A673 (cell line): ENCODE results near the gene PKN2. TPM values are rescaled to one million over a fixed set of nuclear protein-coding genes. Genes with fewer than 3 reads are reported as not detected.
"Not testable (repeated sequence)": the region's sequence is repeated elsewhere in the genome, so short reads cannot be mapped to it uniquely, and the experiment has no call there.

ENCODE experiments used
- BruUV-seq: library from RNA; stranded (reverse); fragments of 400-500 nt; replicated peaks from 2 replicates; lab custom pipeline; 2021; lab: Mats Ljungman, UMichigan
- CTCF ChIA-PET: fragments of 300-600 bp; sonication (Branson Sonifier 250); formaldehyde crosslinking; loops from one replicate; lab custom pipeline; 2022; ENCODE audit warnings: antibody characterized with exemption; lab: Charles Lee
- POLR2A ChIA-PET: fragments of 300-600 bp; sonication (Branson Sonifier 250); formaldehyde crosslinking; loops from one replicate; lab custom pipeline; 2022; ENCODE audit warnings: antibody characterized with exemption; ENCODE audit not compliant: low non-redundant PET; lab: Charles Lee
- DNase-seq: peaks from one replicate; pipeline ENCODE4 v3.0.0-alpha.2; 2015; ENCODE audit warnings: low spot score
- H3K27ac ChIP-seq: fragments of 200-600 bp; sonication (generic); 2 replicates; pipeline ENCODE4 v1.5.1; 2016; ENCODE audit warnings: mixed run types, low read depth, mild to moderate bottlenecking, mixed read lengths, antibody characterized with exemption, low read length; ENCODE audit not compliant: poor library complexity, severe bottlenecking
- H3K27me3 ChIP-seq: fragments of 200-600 bp; sonication (generic); replicated peaks from 2 replicates; pipeline ENCODE4 v1.6.1; 2017; ENCODE audit warnings: mixed run types, low read depth, mild to moderate bottlenecking, mixed read lengths, antibody characterized with exemption, low read length; ENCODE audit not compliant: insufficient read depth, poor library complexity
- H3K36me3 ChIP-seq: fragments of 200-600 bp; sonication (generic); 2 replicates; pipeline ENCODE4 v1.6.1; 2016; ENCODE audit warnings: mixed run types, mild to moderate bottlenecking, mixed read lengths, antibody characterized with exemption, low read length; ENCODE audit not compliant: insufficient read depth, poor library complexity, severe bottlenecking
- H3K4me1 ChIP-seq: fragments of 200-600 bp; sonication (generic); 2 replicates; pipeline ENCODE4 v1.6.1; 2017; ENCODE audit warnings: mixed run types, mild to moderate bottlenecking, mixed read lengths, antibody characterized with exemption, low read length; ENCODE audit not compliant: insufficient read depth, poor library complexity, severe bottlenecking
- H3K4me3 ChIP-seq: fragments of 200-600 bp; sonication (generic); 2 replicates; pipeline ENCODE4 v1.5.1; 2016; ENCODE audit warnings: low read depth, mixed run types, mild to moderate bottlenecking, mixed read lengths, low read length; ENCODE audit not compliant: poor library complexity, severe bottlenecking
- H3K9me3 ChIP-seq: fragments of 200-600 bp; sonication (generic); 2 replicates; pipeline ENCODE4 v1.6.1; 2016; ENCODE audit warnings: mixed run types, low read depth, mild to moderate bottlenecking, mixed read lengths, antibody characterized with exemption, low read length; ENCODE audit not compliant: poor library complexity, severe bottlenecking
- EZH2 ChIP-seq: fragments of 200-600 bp; sonication (generic); IDR thresholded peaks from 2 replicates; pipeline ENCODE4 v1.6.1; 2017; ENCODE audit warnings: borderline replicate concordance, low read depth, mild to moderate bottlenecking, mixed read lengths, antibody characterized with exemption, low read length; ENCODE audit not compliant: poor library complexity, severe bottlenecking
- intact Hi-C: fragments of 100-400 bp; cut with micrococcal nuclease; formaldehyde crosslinking; loops from one replicate; pipeline ENCODE4 v1.10.0; 2022; ENCODE audit not compliant: unreplicated experiment
- total RNA-seq: library from RNA; stranded (reverse); gene quantifications from 2 replicates; pipeline ENCODE4 v1.2.3, GENCODE V29; 2021
- TF ChIP-seq, protein P1 (sequence below): fragments of 300-800, 200-600 bp; sonication (generic); conservative IDR thresholded peaks from 2 replicates; pipeline ENCODE4 v1.5.1; 2017; ENCODE audit warnings: low read depth, mild to moderate bottlenecking, antibody characterized with exemption, low read length, moderate library complexity, mixed read lengths

Gene PKN2
- total RNA-seq, 1 experiment from 2014 or later, result 55.6 TPM

GRCh38 chr1:88812366-88812765 is 128.3 kb downstream of the PKN2 start:
- no TSS peak for BruUV-seq
- POLR2A ChIA-PET, result no interaction called here
- DNase-seq, result no peak
- intact Hi-C loops, result no loop called here
- no peaks in the 10 kb centered on the region for H3K9me3 ChIP-seq
- TF ChIP-seq, protein P1, sequence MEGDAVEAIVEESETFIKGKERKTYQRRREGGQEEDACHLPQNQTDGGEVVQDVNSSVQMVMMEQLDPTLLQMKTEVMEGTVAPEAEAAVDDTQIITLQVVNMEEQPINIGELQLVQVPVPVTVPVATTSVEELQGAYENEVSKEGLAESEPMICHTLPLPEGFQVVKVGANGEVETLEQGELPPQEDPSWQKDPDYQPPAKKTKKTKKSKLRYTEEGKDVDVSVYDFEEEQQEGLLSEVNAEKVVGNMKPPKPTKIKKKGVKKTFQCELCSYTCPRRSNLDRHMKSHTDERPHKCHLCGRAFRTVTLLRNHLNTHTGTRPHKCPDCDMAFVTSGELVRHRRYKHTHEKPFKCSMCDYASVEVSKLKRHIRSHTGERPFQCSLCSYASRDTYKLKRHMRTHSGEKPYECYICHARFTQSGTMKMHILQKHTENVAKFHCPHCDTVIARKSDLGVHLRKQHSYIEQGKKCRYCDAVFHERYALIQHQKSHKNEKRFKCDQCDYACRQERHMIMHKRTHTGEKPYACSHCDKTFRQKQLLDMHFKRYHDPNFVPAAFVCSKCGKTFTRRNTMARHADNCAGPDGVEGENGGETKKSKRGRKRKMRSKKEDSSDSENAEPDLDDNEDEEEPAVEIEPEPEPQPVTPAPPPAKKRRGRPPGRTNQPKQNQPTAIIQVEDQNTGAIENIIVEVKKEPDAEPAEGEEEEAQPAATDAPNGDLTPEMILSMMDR, result no peak
- no peak for TF ChIP-seq EZH2
- H3K4me1 ChIP-seq, result no peaks in the 10 kb centered on the region
- H3K36me3 ChIP-seq, result peaks cover 9% of the 10 kb centered on the region
- H3K27ac ChIP-seq, result no peak overlapping the region
- H3K4me3 ChIP-seq, result no peak overlapping the region
- no peaks in the 10 kb centered on the region for H3K27me3 ChIP-seq
- CTCF ChIA-PET, result no interaction called here

- intact Hi-C loops, result no loop called here
- no peak overlapping the region for H3K4me3 ChIP-seq
- no TSS peak for BruUV-seq
- ChIA-PET CTCF (no interaction called here), POLR2A (no interaction called here)
- H3K27ac ChIP-seq, result no peak overlapping the region
- no peak for DNase-seq
- peaks cover 4% of the 10 kb centered on the region for H3K36me3 ChIP-seq
- no peaks in the 10 kb centered on the region for H3K9me3 ChIP-seq
- TF ChIP-seq, protein P1, result no peak
- no peak for TF ChIP-seq EZH2
- no peaks in the 10 kb centered on the region for H3K27me3 ChIP-seq
- no peaks in the 10 kb centered on the region for H3K4me1 ChIP-seq
Measured at GRCh38 chr1:88813471-88813870, 129.4 kb downstream of the PKN2 start.

DNA sequence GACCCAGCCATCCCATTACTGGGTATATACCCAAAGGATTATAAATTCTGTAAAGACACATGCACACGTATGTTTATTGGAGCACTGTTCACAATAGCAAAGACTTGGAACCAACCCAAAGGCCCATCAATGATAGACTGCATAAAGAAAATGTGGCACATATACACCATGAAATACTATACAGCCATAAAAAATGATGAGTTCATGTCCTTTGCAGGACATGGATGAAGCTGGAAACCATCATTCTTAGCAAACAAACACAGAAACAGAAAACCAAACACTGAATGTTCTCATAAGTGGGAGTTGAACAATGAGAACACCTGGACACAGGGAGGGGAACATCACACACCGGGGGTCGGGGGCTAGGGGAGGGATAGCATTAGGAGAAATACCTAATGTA is 135.6 kb downstream of the PKN2 start:
- POLR2A ChIA-PET, H3K4me3 ChIP-seq, intact Hi-C loops, H3K4me1 ChIP-seq, BruUV-seq, H3K27ac ChIP-seq, H3K27me3 ChIP-seq, H3K36me3 ChIP-seq, CTCF ChIA-PET, H3K9me3 ChIP-seq, DNase-seq: not testable (repeated sequence)

GRCh38 chr1:88825721-88826120 is 141.6 kb downstream of the PKN2 start:
- Histone ChIP-seq H3K4me3 (no peak overlapping the region), H3K4me1 (peaks cover 11% of the 10 kb centered on the region), H3K36me3 (no peaks in the 10 kb centered on the region), H3K27ac (no peak overlapping the region), H3K9me3 (no peaks in the 10 kb centered on the region), H3K27me3 (no peaks in the 10 kb centered on the region)
- no peak for TF ChIP-seq EZH2
- TF ChIP-seq, protein P1, result no peak
- CTCF ChIA-PET, result no interaction called here
- BruUV-seq, result no TSS peak
- POLR2A ChIA-PET, result no interaction called here
- intact Hi-C loops, result no loop called here
- no peak for DNase-seq
